HepG2 (cell line): Measurements from ENCODE around the gene CYP4B1. TPM values are rescaled to one million over a fixed set of nuclear protein-coding genes. Genes with fewer than 3 reads are reported as not detected.

Experiments used
- polyA plus RNA-seq, 8 experiments: library from polyadenylated mRNA; depleted of rRNA in 3 of 8; stranded (reverse) in 7 of 8; unstranded in 1 of 8; fragments of >200 nt; fragmentation: Illumina TruSeq in 4 of 8; extraction: Trizol in 4 of 8; gene quantifications; 2 replicates each; pipeline versions ENCODE4 v1.2.1 to v1.2.3, GENCODE V29; 2011 to 2016; ENCODE audit warnings: low read depth in 4 of 8, missing spikeins in 1 of 8, mixed read lengths in 1 of 8; ENCODE audit not compliant: insufficient read depth in 1 of 8
- total RNA-seq, 5 experiments: library from RNA; depleted of rRNA; stranded (reverse); fragments of >200 nt; fragmentation: Illumina TruSeq; extraction: Trizol; gene quantifications; 2 replicates each; pipeline ENCODE4 v1.2.3, GENCODE V29; 2016; ENCODE audit warnings: low read depth in 1 of 5

CYP4B1 gene
- total and polyA plus RNA-seq, 2 of the 13 experiments (the other 11 are each of a cell fraction or from before 2014, with no cell fraction given): 0.03 TPM; not detected in 1

Other genes starting within 250 kb of the CYP4B1 start
- gene KNCN, start 247.4 kb upstream of the CYP4B1 start, total RNA-seq (2016; rRNA removed; fragmentation: Illumina TruSeq; extraction: Trizol): not detected in 2 replicates
- not detected in 2 replicates for gene KNCN, start 247.4 kb upstream of the CYP4B1 start, polyA plus RNA-seq (2011; rRNA removed)
- gene MKNK1, start 194.8 kb upstream of the CYP4B1 start, total RNA-seq (2016; rRNA removed; fragmentation: Illumina TruSeq; extraction: Trizol): 14.7 and 18.5 TPM in 2 replicates
- gene MKNK1, start 194.8 kb upstream of the CYP4B1 start, polyA plus RNA-seq (2011; rRNA removed): 24.1 and 25.6 TPM in 2 replicates
- 3.1 and 3.5 TPM in 2 replicates for gene MOB3C, start 182.2 kb upstream of the CYP4B1 start, total RNA-seq (2016; rRNA removed; fragmentation: Illumina TruSeq; extraction: Trizol)
- gene MOB3C, start 182.2 kb upstream of the CYP4B1 start, polyA plus RNA-seq (2011; rRNA removed): 4.1 and 6.8 TPM in 2 replicates
- gene ATPAF1, start 130.7 kb upstream of the CYP4B1 start, total RNA-seq (2016; rRNA removed; fragmentation: Illumina TruSeq; extraction: Trizol): 66.6 and 82.9 TPM in 2 replicates
- gene ATPAF1, start 130.7 kb upstream of the CYP4B1 start, polyA plus RNA-seq (2011; rRNA removed): 57.3 and 76.7 TPM in 2 replicates
- not detected in 2 replicates for gene TEX38, start 127.2 kb upstream of the CYP4B1 start, total RNA-seq (2016; rRNA removed; fragmentation: Illumina TruSeq; extraction: Trizol)
- 0.07 and 0.18 TPM in 2 replicates for gene TEX38, start 127.2 kb upstream of the CYP4B1 start, polyA plus RNA-seq (2011; rRNA removed)
- gene EFCAB14, start 79.9 kb upstream of the CYP4B1 start, total RNA-seq (2016; rRNA removed; fragmentation: Illumina TruSeq; extraction: Trizol): 17.4 and 17.9 TPM in 2 replicates
- 12.4 and 13.4 TPM in 2 replicates for gene EFCAB14, start 79.9 kb upstream of the CYP4B1 start, polyA plus RNA-seq (2011; rRNA removed)
- gene CYP4A11, start 142.4 kb downstream of the CYP4B1 start, total RNA-seq (2016; rRNA removed; fragmentation: Illumina TruSeq; extraction: Trizol): not detected in 2 replicates
- gene CYP4A11, start 142.4 kb downstream of the CYP4B1 start, polyA plus RNA-seq (2011; rRNA removed): not detected in 2 replicates
- gene CYP4X1, start 224.6 kb downstream of the CYP4B1 start, total RNA-seq (2016; rRNA removed; fragmentation: Illumina TruSeq; extraction: Trizol): 0.07 TPM in 1 of 2 replicates, not detected in the other
- gene CYP4X1, start 224.6 kb downstream of the CYP4B1 start, polyA plus RNA-seq (2011; rRNA removed): not detected in 2 replicates